Sigmoid colon (tissue), 7 donors: ENCODE results near the gene CTNS. TPM values are rescaled to one million over a fixed set of nuclear protein-coding genes. Genes with fewer than 3 reads are reported as not detected.

ENCODE experiments used
- DNase-seq: peaks from one replicate; pipeline ENCODE4 v3.0.0-alpha.2; 2019
- H3K27ac ChIP-seq, 4 donors: fragments of 200-600 bp; sonication (generic); one replicate each; pipeline ENCODE4 v1.5.1; 2016 to 2019; ENCODE audit warnings: mild to moderate bottlenecking in 1 of 4
- H3K27me3 ChIP-seq, 3 donors: fragments of 200-600 bp; sonication (generic); one replicate each; pipeline ENCODE4 v1.5.1; 2019; ENCODE audit warnings: mild to moderate bottlenecking in 1 of 3
- H3K36me3 ChIP-seq, 4 donors: fragments of 200-600 bp; sonication (generic); one replicate each; pipeline ENCODE4 v1.5.1; 2016 to 2019
- H3K4me1 ChIP-seq, 4 donors: fragments of 200-600 bp; sonication (generic); one replicate each; pipeline ENCODE4 v1.5.1; 2017 to 2019
- H3K4me3 ChIP-seq, 4 donors: fragments of 200-600 bp; sonication (generic); one replicate each; pipeline ENCODE4 v1.5.1; 2017 to 2019; ENCODE audit warnings: mild to moderate bottlenecking in 2 of 4, moderate library complexity in 1 of 4
- H3K9me3 ChIP-seq, 4 donors: fragments of 200-600 bp in 3 of 4; sonication (generic) in 3 of 4; one replicate each; pipeline versions ENCODE4 v1.5.1 to v1.6.1; 2013 to 2019
- EP300 ChIP-seq, 4 donors: sonication (generic); formaldehyde crosslinking; IDR thresholded peaks; one replicate each; pipeline ENCODE4 v1.6.1; 2017; ENCODE audit warnings: antibody characterized with exemption in 4 of 4
- POLR2A ChIP-seq, 2 donors: fragments of 450-650 bp; IDR thresholded peaks; one replicate each; pipeline ENCODE4 v1.6.1; 2016; ENCODE audit warnings: antibody characterized with exemption in 2 of 2, mild to moderate bottlenecking in 2 of 2, moderate library complexity in 2 of 2
- POLR2AphosphoS5 ChIP-seq, 4 donors: sonication (generic); formaldehyde crosslinking; IDR thresholded peaks; one replicate each; pipeline ENCODE4 v1.6.1; 2017; ENCODE audit warnings: antibody characterized with exemption in 4 of 4
- WGBS, 2 donors: extraction: QIAGEN DNeasy Blood & Tissue Kit; methylation state at CpG; one replicate each; pipeline ENCODE4 v1.1.7; 2013; 5-methylcytosine and 5-hydroxymethylcytosine counted together
- intact Hi-C: fragments of 100-400 bp; cut with DNase I; formaldehyde crosslinking; loops from one replicate; pipeline ENCODE4 v1.15.1; 2023
- polyA plus RNA-seq, 3 donors: library from polyadenylated mRNA; stranded (reverse); fragments of 200-250 nt; gene quantifications; one replicate each; pipeline ENCODE4 v1.2.3, GENCODE V29; 2013
- total RNA-seq, 4 donors: library from RNA; depleted of rRNA; stranded (reverse); fragments of >200 nt; gene quantifications; one replicate each; pipeline ENCODE4 v1.1.0, GENCODE V29; 2016
- TF ChIP-seq, protein P1 (sequence below), 4 experiments: fragments of 450-650 bp in 3 of 4; fragments of 200-600 bp in 1 of 4; IDR thresholded peaks; one replicate each; pipeline ENCODE4 v1.5.1; 2016 to 2019; ENCODE audit warnings: antibody characterized with exemption in 4 of 4, mild to moderate bottlenecking in 3 of 4, moderate library complexity in 2 of 4
- donor health status: healthy with polysubstance abuse.
- donor health status: Bipolar disorder and iron deficiency.
- donor health status: healthy.

The CTNS gene
- total and polyA plus RNA-seq, 7 donors: 1.8 to 26.0 (median 13.3) TPM

DNA sequence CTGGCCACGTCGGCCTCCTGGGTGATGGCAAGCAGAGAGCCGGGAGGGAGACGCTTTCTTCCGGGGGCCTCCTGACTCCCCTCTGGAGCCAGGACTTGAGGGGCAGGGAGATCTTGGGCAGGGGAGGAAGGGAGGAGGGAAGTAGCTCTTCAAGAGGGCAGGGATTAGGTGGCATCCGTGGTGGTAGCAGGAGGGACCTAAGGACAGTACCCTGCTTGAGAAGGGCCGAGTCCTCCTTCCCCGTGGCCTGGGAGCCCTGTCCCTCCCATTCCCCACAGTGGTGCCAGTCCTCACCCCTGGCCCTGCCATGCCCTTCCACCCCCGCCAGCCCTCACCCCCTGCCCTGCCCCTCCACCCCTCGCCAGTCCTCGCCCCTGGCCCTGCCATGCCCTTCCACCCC is 19.2 kb downstream of the CTNS start:
- Histone ChIP-seq H3K36me3 (no peaks in the 10 kb centered on the region), H3K27ac (no peak overlapping the region), H3K4me3 (no peak overlapping the region), H3K4me1 (peaks cover 0 to 31% (median 27%) of the 10 kb centered on the region in 4 donors), H3K9me3 (no peaks in the 10 kb centered on the region), H3K27me3 (no peaks in the 10 kb centered on the region)
- 84 to 90% methylated on average over 11 of the region's 11 CpGs for WGBS, 2 donors
- TF ChIP-seq POLR2AphosphoS5 (IDR thresholded peaks at IDR 0.05): no peak
- TF ChIP-seq EP300 (IDR thresholded peaks at IDR 0.05): no peak
- TF ChIP-seq POLR2A (IDR thresholded peaks at IDR 0.05): no peak
- TF ChIP-seq, protein P1, sequence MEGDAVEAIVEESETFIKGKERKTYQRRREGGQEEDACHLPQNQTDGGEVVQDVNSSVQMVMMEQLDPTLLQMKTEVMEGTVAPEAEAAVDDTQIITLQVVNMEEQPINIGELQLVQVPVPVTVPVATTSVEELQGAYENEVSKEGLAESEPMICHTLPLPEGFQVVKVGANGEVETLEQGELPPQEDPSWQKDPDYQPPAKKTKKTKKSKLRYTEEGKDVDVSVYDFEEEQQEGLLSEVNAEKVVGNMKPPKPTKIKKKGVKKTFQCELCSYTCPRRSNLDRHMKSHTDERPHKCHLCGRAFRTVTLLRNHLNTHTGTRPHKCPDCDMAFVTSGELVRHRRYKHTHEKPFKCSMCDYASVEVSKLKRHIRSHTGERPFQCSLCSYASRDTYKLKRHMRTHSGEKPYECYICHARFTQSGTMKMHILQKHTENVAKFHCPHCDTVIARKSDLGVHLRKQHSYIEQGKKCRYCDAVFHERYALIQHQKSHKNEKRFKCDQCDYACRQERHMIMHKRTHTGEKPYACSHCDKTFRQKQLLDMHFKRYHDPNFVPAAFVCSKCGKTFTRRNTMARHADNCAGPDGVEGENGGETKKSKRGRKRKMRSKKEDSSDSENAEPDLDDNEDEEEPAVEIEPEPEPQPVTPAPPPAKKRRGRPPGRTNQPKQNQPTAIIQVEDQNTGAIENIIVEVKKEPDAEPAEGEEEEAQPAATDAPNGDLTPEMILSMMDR (IDR thresholded peaks at IDR 0.05): no peak
- intact Hi-C loops: no loop called here
- DNase-seq: no peak

DNA sequence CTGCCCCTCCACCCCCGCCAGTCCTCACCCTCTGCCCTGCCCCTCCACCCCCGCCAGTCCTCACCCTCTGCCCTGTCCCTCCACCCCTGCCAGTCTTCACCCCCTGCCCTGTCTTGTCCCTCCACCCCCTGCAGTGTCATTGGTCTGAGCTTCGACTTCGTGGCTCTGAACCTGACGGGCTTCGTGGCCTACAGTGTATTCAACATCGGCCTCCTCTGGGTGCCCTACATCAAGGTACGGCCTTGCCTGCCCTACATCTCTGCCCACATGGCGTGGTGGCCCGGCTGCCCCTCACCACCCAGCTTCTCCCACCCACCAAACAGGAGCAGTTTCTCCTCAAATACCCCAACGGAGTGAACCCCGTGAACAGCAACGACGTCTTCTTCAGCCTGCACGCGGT is 19.8 kb downstream of the CTNS start:
- peaks cover 0 to 36% (median 28%) of the 10 kb centered on the region in 4 donors for H3K4me1 ChIP-seq
- H3K27ac ChIP-seq: no peak overlapping the region
- H3K36me3 ChIP-seq: peaks cover 0 to 4% (median 0%) of the 10 kb centered on the region in 4 donors
- no peak for DNase-seq
- no peak overlapping the region for H3K4me3 ChIP-seq
- intact Hi-C loops: no loop called here
- no peaks in the 10 kb centered on the region for H3K27me3 ChIP-seq
- 92% methylated on average over 16 of the region's 16 CpGs for WGBS, 2 donors
- no peak for TF ChIP-seq POLR2A (IDR thresholded peaks at IDR 0.05)
- TF ChIP-seq EP300 (IDR thresholded peaks at IDR 0.05): no peak
- TF ChIP-seq, protein P1 (IDR thresholded peaks at IDR 0.05): no peak
- TF ChIP-seq POLR2AphosphoS5 (IDR thresholded peaks at IDR 0.05): no peak
- no peaks in the 10 kb centered on the region for H3K9me3 ChIP-seq

DNA sequence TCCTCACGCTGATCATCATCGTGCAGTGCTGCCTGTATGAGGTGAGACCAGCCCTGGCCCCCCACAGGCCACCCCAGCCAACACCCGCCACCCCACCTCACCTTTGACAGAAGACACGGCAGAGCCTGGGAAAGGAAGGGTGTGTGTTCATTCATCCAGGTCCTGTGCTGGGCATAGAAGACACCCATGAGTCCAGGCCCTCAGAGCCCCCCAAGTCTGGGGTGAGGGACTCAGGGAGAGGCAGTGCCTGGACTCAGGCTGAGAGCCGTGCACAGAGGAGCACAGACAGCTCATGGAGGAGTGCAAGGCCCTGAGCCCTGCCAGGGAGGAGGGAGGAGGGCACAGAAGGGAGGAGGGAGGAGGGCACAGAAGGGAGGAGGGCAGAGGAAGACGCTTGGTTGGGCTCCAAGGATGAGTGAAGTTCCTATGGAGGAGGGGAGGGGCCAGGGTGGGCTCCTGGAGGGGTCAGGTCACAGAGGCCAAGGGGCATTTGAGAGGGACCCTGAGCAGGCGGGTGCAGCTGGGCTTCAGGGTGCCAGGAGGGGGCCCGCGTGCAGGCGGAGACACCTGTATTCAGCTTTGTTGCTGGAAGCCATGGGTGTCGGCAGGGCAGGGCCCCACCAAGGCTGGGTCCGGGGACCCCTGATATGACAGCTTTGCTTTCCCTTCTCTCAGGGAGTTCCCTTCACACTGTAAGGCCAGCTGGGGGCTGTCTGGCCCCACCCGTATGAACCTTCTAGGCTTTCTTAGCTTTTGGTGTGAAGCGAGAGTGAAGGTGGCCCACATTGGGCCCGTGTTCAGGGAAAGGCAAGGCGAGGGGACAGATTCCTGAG is 20.4 kb downstream of the CTNS start:
- WGBS, 2 donors: 86 to 88% methylated on average over 16 of the region's 16 CpGs

DNA sequence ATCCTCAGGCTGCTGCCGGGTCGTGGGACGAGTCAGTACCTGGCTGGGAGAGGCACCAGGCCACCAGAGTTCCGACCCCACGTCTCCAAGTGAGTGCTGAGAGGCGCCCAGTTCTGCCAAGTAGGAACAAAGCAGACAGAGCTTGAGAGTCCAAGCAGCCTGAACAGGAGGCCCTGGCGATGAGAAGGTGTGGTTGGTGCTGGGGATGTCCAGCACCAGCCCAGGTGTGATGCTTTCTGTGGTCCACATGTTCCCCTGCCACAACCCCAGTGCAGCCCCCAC is 21.0 kb downstream of the CTNS start:
- DNase-seq: no peak
- TF ChIP-seq POLR2A (IDR thresholded peaks at IDR 0.05): no peak
- TF ChIP-seq, protein P1 (IDR thresholded peaks at IDR 0.05): no peak
- no peak for TF ChIP-seq EP300 (IDR thresholded peaks at IDR 0.05)
- no peak for TF ChIP-seq POLR2AphosphoS5 (IDR thresholded peaks at IDR 0.05)
- Histone ChIP-seq H3K27ac (no peak overlapping the region), H3K36me3 (peaks cover 0 to 16% (median 4%) of the 10 kb centered on the region in 4 donors), H3K4me3 (no peak overlapping the region), H3K4me1 (peaks cover 0 to 36% (median 28%) of the 10 kb centered on the region in 4 donors), H3K9me3 (no peaks in the 10 kb centered on the region), H3K27me3 (no peaks in the 10 kb centered on the region)
- intact Hi-C loops: no loop called here
- WGBS, 2 donors: 86 to 92% methylated on average over 7 of the region's 7 CpGs

More for the DNA sequence above, 20.4 kb downstream of the CTNS start:
- TF ChIP-seq, protein P1 (IDR thresholded peaks at IDR 0.05): no peak
- no peak for TF ChIP-seq EP300 (IDR thresholded peaks at IDR 0.05)
- no peak overlapping the region for H3K4me3 ChIP-seq
- no peaks in the 10 kb centered on the region for H3K27me3 ChIP-seq
- DNase-seq: no peak
- H3K36me3 ChIP-seq: peaks cover 0 to 10% (median under 1%) of the 10 kb centered on the region in 4 donors
- intact Hi-C loops: no loop called here
- no peaks in the 10 kb centered on the region for H3K9me3 ChIP-seq
- peaks cover 0 to 36% (median 28%) of the 10 kb centered on the region in 4 donors for H3K4me1 ChIP-seq
- no peak overlapping the region for H3K27ac ChIP-seq
